ENCODE results near the gene CLIP3. TPM values are rescaled to one million over a fixed set of nuclear protein-coding genes. Genes with fewer than 3 reads are reported as not detected.
A peak's percentile ranks its signal among the peaks of the same experiment; 100 is the strongest.

CLIP3 gene
- total and polyA plus RNA-seq, 2 of the 13 experiments (the other 11 are each of a cell fraction or from before 2014, with no cell fraction given): 0.15 to 1.2 TPM

DNA sequence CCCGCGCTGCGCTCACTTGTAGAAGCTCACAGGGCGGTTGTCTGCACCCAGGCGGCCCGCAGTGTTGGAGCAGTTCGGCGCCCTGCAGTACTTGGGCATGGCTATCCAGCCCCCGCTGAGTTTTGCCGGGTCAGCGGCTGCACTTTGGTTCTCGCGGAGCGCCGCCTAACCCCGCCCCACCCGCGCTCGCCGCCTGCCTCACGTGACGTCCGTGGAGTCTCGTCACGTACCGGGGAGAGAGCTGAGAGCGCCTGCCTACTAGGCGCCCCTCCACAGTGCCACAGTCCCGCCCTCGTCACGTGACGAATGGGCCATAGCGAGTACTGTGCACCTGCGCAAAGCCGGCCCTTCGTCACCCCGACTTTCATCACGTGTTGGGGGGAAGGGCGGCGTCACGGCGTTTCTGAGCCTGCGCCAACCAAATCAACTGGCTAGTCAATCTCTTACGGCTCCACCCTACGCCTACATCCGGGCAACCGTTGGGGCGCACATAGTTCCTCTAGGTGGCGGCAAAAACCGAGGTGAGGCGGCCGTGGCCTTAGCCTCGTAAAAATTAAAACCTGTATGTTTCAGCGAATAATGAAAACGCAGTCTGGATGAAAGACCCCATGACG is 21.6 kb upstream of the CLIP3 start, which contains the start of gene THAP8 (continued):
- TF ChIP-seq ZFX (CRISPR knock-in tag; IDR thresholded peaks at IDR 0.05; ENCODE audit: low read depth) (peak; percentile 74; the same call in 1 of the 2 replicates), YY1 (IDR thresholded peaks at IDR 0.05; ENCODE audit: insufficient read depth, insufficient replicate concordance, low read depth, low read length) (peak; percentile 28), AGO2 (optimal IDR thresholded peaks at IDR 0.05; ENCODE audit: low read depth, low read length) (no peak), HDAC6 (IDR thresholded peaks at IDR 0.05; ENCODE audit: low read depth, low read length) (no peak), ZNF274 (CRISPR knock-in tag; IDR thresholded peaks at IDR 0.05) (peak; percentile 14; the same call in 1 of the 2 replicates), SP1 (IDR thresholded peaks at IDR 0.05) (no peak), SP1 (CRISPR knock-in tag; IDR thresholded peaks at IDR 0.05) (peak; percentile 88), ZNF879 (CRISPR knock-in tag; IDR thresholded peaks at IDR 0.05) (0 out of 2 replicates have a peak, but pooled peaks have one; percentile 17), ZNF563 (CRISPR knock-in tag; IDR thresholded peaks at IDR 0.05) (no peak), E2F5 (CRISPR knock-in tag; conservative IDR thresholded peaks at IDR 0.05) (no peak), TMF1 (CRISPR knock-in tag; IDR thresholded peaks at IDR 0.05; ENCODE audit: low read depth) (no peak), ZBTB1 (CRISPR knock-in tag; IDR thresholded peaks at IDR 0.05; ENCODE audit: borderline replicate concordance) (no peak), ISL2 (CRISPR knock-in tag; IDR thresholded peaks at IDR 0.05) (peak; percentile 72), ZNF251 (CRISPR knock-in tag; IDR thresholded peaks at IDR 0.05) (no peak), ZFP36 (IDR thresholded peaks at IDR 0.05; ENCODE audit: borderline replicate concordance, low read depth, low read length, partially characterized antibody) (no peak), MTA1 (CRISPR knock-in tag; IDR thresholded peaks at IDR 0.05; ENCODE audit: borderline replicate concordance) (peak; percentile 84; the same call in 1 of the 2 replicates), ZNF577 (CRISPR knock-in tag; IDR thresholded peaks at IDR 0.05; ENCODE audit: borderline replicate concordance, low read depth) (no peak), ZSCAN22 (CRISPR knock-in tag; IDR thresholded peaks at IDR 0.05) (no peak), TRIM22 (IDR thresholded peaks at IDR 0.05) (no peak), KAT8 (CRISPR knock-in tag; IDR thresholded peaks at IDR 0.05) (peak; percentile 86), MAFF (IDR thresholded peaks at IDR 0.05; ENCODE audit: low read depth, low read length) (0 out of 2 replicates have a peak, but pooled peaks have one; percentile 26), CBFB (CRISPR knock-in tag; IDR thresholded peaks at IDR 0.05) (peak; percentile 49), NFE2 (CRISPR knock-in tag; IDR thresholded peaks at IDR 0.05) (no peak), SOX5 (CRISPR knock-in tag; IDR thresholded peaks at IDR 0.05; ENCODE audit: borderline replicate concordance) (peak; percentile 70; the same call in 1 of the 2 replicates), MAZ (IDR thresholded peaks at IDR 0.05; ENCODE audit: borderline replicate concordance, low read depth, low read length) (peak; percentile 48; the same call in 1 of the 2 replicates), MAZ (CRISPR knock-in tag; IDR thresholded peaks at IDR 0.05; ENCODE audit: low read depth) (peak; percentile 87), MED8 (CRISPR knock-in tag; IDR thresholded peaks at IDR 0.05; ENCODE audit: insufficient replicate concordance) (peak; percentile 70), ZNF3 (CRISPR knock-in tag; IDR thresholded peaks at IDR 0.05) (no peak), ZNF703 (CRISPR knock-in tag; IDR thresholded peaks at IDR 0.05; ENCODE audit: borderline replicate concordance) (0 out of 2 replicates have a peak, but pooled peaks have one; percentile 41), ZNF792 (CRISPR knock-in tag; IDR thresholded peaks at IDR 0.05) (peak; percentile 60; the same call in 1 of the 2 replicates)
- TF ChIP-seq, protein P1, sequence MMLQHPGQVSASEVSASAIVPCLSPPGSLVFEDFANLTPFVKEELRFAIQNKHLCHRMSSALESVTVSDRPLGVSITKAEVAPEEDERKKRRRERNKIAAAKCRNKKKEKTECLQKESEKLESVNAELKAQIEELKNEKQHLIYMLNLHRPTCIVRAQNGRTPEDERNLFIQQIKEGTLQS (CRISPR knock-in tag; IDR thresholded peaks at IDR 0.05): 0 out of 2 replicates have a peak, but pooled peaks have one; percentile 49

All from HepG2 (cell line).